SW 1271 (cell line): ENCODE measurements around the gene IFNLR1.

ENCODE experiments used
- DNase-seq, 2 experiments: peaks; one replicate each; lab custom pipeline; 2025; lab: John Stamatoyannopoulos, UW

IFNLR1 gene

DNA sequence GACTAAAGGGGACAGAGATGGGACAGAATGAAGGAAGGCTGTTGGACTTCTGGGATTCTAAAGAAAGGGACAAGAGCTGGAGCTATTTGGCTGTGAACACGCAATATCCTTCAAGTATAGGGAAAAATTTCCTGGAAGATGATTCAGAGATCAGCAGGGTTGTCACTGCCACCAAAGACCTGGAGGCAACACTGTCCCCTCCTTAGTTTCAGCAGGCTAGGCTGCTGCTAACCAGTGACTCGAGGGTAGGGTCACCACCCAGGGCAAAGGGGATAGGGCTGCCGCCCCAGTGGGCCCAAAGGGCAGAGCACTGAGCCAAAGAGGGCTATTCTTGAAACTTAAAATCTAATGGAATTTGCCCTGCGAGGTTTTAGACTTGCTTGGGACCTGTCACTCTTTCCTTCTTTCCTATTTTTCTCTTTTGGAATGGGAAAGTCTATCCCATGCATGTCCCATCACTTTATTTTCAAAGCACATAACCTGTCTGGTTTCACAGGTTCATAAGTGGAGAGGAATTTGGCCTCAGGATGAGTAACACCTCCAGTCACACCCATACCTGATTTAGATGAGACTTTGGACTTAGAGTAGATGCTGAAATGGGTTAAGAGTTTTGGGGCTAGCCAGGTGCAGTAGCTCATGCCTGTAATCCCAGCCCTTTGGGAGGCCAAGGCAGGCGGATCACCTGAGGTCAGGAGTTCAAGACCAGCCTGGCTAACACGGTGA is 11.9 kb downstream of the IFNLR1 start:
- no peak for DNase-seq

DNA sequence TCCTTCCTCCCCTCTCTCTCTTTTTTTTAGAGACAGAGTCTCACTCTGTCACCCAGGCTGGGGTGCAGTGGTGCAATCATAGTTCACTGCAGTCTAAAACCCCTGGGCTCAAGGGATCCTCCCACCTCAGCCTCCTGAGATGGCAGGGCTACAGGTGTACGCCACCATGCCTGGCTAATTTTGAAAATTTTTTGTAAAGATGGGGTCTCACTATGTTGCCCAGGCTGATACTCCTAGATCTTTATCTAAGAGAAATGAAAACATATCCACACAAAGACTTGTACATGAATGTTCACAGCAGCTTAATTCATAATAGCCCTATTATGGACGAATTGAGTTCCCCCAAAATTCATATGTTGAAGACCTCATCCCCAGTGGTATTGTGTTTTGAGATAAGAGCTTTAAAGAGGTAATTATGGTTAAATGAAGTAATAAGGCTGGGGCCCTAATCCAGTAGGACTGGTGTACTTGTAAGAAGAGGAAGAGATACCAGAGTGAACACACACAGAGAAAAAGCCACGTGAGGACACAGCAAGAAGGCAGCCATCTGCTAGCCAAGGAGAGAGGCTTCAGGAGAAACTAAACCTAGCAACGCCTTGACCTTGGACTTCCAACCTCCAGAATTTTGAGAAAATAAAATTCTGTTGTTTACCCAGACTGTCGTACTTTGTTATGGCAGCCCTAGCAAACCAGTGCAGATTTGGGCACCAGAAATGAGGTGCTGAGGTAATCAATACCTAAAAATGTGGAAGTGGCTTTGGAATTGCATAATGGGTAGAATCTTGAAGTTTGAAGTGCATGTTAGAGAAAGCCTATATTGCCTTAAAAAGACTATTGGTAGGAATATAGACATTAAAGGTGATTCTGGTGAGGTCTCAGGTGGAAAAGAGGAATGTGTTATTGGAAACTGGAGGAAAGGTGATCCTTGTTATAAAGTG is 13.2 kb downstream of the IFNLR1 start:
- no peak for DNase-seq

DNA sequence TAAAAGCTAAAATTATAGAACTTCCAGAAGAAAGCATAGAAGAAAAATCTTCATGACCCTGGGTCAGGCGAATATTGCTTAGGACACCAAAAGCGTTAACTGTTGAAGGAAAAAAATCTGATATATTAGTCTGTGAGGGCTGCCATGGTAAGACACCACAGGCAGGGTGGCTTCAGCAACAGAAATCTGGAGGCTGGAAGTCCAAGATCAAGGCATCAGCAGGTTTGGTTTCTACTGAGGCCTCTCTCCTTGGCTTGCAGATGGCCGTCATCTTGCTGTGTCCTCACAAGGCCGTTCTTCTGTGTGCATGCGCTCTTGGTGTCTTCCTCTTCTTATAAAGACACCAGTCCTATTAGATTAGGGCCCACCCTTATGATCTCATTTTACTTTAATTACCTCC is 14.5 kb downstream of the IFNLR1 start:
- DNase-seq, result no peak

DNA sequence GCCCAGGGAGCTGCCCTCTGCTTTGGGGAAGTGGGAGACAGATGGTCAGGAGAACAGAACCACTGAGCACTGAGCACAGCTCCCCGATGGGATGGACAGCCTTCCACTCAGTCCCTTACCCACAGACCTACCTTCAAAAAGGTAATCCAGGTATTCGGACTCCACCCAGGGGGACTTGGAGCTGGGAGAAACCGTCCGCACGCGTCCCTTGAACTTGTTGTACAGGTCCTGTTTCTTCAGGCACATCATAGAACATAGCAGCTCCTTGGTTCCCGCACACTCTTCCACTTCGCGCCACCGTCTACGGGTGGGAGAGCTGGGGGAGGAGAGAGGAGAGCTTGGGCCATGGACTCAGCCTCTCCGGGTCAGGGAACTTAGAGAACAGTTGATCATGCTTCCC is 17.8 kb downstream of the IFNLR1 start:
- no peak for DNase-seq

DNA sequence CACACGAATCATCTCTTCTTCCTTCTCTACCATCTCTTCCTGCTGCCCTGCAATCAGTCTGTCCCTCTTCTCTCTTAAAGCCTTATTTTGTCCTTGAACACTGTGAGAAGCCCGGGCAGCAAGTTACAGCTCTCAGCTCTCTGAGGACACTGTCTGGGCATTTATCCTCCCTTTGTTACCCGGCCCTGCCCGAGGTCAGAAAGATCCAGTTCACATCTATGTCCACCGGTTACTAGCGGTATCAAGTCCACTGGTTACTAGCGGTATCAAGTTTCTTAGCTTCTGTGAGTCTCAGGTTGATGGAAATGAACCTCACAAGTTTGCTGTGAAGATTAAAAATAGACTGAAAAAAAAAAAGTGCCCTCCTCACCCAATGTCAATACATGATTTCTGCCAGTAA is 18.8 kb downstream of the IFNLR1 start:
- no peak for DNase-seq

DNA sequence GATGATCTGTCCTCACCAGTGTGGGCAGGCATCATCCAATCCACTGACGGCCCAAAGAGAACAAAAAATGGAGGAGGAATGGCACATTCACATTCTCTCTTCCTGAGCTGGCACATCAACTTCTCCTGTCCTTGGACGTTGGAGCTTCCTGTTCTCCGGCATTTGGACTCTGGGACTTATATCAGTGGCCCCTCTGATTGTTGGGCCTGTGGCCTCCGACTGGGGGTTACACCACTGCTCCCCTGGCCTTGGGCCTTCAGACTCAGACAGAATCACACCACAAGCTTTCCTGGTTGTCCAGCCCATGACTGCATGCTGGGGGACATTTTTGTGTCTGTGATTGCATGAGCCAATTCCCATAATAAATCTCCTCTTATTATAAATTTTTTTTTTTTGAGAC is 20.1 kb downstream of the IFNLR1 start:
- no peak for DNase-seq

DNA sequence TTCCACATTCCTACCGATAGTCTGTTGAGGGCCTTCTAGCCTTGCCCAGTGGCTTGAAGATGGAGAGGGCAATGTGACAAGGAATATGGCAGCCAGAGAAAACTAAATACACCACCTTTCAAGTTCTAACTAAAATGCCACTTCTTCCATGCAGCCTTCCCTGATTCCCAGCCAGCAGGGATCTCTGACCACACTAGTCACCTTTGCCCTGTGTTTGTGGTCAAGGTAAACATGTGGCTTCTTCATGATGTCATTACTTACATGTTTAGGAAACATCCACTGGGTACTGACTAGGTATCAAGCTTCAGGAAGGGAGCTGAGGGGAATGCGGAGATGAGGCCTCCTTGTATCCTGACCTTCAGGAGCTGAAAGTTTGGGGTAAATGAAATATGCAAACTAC is 21.6 kb downstream of the IFNLR1 start:
- DNase-seq, result no peak

DNA sequence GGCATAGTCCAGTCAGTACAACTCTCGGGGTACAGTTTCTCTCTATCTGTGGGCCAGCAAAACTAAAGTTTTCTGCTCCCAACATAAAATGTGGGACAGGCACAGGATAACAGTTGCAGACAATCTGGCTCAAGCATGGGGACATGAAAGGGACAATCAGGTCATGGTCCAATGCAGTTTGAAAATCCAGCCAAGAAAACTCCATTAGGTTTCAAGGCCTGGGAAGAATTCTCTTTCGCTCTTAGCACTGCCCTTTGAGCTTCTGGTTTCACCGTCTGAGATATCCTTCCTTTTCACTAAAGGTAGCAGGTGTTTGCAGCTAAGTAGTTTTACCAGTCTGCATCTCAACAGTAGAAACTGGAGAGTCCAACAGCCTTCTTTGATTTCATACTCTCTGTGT is 23.1 kb downstream of the IFNLR1 start:
- no peak for DNase-seq

DNA sequence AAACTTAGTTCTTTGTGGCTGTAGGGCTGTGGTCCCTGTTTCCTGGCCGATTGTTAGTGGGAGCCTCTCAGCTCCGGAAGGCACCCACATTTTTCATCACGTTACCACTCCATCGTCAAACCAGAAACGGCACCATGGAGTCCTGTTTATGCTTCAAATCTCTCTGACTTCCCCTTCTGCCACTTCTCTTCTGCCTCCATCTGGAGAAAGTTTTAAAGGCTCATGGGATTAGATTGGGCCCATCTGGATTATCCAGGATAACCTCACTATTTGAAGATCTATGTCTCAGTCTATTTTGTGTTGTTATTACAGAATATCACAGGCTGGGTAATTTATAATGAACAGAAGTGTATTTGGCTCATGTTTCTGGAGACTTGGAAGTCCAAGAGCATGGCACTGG is 24.9 kb downstream of the IFNLR1 start:
- DNase-seq, result no peak

DNA sequence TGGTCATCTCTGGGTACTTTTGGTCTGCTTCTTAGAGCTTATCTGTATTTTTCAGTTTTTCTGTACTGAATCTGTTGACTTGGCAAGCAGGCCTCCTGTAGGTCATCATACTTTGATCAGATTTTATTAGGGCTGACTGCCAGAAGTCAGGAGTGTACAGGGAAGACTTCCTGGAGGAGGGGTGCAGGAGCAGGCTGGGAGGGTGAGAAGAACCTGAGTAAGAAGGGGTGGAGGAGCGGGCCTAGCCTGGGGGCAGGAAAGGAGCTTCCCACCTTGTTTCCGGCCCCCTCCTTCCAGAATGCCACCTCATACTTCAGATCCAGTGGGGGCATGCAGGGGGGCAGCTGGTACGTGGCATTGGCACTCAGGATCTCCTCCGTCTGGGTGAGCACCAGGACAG is 25.8 kb downstream of the IFNLR1 start:
- DNase-seq, result no peak

DNA sequence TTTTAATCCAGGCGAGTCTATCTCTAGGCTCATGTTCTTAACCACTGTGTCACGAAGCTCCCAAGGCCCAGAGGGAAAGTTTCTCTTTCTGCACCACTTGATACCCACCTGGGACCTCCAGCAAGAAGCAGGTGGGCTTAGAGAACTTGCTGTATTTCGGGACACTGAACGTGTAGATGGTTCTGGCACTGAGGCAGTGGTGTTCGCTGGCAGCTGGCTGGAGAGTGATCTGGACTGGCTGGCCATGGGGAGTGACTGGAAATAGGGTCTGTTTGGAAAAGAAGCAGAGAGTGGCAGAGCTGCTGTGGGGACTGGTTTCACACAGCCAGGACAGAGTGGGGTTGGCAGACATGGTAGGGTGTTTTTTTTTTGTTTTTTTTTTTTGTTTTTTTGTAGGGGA is 27.7 kb downstream of the IFNLR1 start:
- DNase-seq, result no peak

DNA sequence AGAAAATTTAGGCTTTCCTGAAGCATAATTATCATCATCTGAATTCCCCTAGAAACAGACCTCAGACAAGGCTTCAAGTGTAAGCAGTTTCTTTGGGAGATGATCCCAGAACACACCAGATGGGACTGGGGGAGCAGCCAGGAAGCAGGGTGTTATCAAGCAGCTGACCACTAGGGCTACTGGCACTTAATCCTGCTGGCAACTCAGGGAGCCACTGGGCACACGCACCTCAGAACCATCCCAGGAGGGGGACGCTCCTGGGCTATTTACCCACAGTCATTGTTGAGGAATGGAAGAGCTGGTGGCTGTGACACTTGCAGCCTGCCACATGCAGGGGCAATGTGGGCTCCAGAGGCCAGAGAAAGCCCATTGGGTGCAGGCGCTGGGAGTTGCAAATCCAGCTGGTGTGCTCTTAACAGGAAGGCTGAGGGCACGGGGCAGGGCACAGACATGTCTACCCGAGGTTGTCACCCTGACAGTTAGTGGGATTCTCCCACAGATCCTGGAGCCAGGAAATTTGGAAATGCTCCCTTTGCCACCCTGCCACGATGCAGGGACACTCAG is 29.1 kb downstream of the IFNLR1 start:
- DNase-seq, result no peak

DNA sequence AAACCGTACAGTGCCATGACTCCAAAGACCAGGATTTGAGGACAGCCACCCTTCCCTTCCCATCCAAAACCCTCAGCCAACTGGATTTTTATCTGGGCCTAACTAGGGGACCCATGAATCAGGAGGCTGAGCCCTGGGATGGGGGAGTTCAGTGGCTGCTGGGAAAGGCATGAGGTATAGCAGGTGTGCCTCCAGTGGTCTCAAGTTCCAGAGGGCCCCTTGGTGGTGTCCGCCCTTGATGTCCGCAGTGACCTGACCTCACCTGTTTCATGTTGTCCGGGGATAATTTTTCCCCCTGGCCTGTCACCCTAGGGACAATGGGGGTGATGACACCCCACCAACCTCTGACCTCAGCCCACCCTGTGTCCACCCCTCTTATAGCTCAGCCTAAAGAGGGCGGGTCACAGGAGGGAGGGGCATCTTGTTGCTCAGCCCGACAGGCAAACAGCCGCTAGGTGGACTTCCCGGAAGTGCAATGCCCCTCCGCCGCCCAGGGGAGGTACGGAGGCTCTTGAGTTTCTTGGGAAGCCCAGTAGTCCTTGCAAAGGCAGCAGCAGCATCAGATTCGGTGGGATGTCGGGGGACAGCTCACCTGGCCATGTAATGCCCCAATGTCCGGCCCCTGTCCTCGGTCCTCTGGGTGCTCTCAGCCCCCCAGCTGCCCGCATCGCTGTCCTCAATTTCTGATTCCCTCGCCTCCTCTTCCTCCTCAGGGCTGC is 30.4 kb downstream of the IFNLR1 start:
- no peak for DNase-seq

DNA sequence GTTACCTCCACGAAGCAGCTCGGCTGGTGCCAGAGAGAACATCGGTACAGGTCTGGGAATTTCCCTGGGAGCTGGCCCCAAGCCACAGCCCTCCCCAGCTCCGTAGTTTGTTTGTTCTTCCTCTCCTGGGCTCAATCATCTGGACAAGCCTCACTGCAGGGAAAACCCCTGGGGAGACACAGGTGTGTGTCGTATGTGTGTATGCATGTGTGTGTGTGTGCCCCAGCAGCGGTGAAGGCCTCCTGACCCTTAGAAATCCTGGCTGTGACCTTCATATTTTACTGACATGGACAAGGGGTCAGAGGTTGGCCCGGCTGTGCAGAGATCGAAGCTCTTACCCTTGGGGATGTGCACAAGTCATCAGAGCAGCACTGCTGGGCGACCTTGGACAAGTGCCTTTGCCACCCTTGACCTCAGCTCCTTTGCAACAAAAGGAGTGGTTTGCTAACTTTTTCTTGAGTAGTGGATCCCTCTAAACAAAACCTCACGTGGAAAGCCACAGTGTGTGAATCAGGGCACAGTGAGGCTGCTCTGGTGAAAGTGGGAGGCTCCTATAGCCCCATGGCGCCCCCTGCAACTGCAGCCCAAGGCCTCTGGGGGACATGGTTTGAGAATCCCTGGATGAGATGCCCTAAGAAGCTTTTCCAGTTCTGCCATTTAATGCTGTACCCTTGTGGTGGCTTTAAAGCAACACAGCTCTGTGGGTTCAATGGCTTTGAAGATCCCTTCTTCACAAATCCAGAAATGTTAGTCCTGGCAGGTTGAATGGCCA is 31.9 kb downstream of the IFNLR1 start:
- no peak for DNase-seq

DNA sequence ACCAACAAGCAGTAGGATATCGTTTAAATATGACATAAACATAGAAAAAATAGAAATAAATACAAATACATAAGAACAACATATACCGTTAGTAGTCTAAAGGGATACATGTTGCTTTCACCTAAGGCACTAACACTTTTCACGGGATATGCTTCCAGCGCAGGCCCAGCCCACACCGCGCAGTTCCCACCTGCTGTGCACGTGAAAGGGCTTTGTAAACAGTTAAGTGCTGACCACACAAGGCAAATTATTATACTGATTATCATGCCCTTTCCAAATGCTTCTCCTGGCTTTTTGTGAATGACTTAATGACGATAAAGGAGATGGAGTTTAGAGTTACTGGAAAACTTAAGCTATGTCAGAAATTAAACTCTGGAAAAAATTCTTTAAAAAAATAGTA is 32.9 kb downstream of the IFNLR1 start:
- DNase-seq, result no peak

DNA sequence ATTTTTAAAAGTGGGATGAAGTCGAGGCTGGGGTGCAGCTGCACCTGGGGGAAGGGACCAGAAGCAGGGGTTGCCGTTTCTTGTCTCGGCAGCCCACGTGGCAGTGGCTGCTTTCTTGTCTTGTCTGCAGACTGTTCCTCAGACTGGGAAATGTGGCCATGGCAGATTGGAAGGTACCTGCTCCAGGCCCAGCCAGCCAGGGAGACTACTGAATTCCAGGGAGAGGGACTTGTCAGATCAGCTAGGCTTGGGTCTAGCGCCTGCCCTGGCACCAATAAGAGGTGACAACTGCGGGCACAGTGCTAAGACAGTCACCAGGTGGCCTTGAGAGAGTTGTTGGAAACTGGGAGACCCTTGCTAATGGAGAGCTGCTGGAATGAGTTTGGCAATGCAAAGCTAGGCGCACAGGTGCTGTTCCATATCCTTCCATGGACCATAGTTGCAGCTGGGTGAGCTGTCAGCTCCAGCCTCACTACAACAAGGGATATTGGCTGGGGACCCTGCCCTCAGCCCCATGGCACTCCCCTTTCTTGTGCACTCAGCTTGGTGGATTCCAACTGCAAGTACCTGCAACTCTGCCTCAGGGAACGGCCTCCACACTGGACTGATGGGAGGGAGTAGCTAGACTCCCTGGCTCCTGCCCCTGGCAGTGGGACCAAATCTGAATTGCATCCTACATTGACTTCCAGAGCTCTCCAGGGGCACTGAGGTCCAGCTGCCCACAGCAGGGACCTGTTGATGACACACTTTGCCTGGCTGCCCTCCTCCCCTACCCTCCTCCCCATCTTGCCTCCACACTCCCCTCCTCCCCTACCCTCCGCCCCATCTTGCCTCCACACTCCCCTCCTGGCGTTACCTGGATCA is 34.2 kb downstream of the IFNLR1 start:
- DNase-seq, result no peak

DNA sequence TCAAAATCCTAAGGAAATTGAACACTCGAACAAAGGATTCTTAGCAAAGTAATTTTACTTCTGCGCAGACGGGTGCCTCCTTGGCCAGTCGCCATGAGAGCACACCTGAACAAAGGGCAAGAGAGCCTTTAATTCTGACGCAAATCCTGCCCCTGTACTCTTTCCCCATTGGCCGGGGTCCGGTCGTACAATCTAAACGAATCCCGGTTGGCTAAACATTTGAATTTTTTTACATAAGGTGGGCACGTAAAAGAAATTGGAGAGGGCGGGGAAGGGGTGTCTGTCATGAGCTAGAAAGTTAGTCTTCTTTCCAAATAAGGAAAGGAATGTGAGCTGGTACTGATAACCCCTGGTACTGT is 35.9 kb downstream of the IFNLR1 start:
- DNase-seq, result no peak

DNA sequence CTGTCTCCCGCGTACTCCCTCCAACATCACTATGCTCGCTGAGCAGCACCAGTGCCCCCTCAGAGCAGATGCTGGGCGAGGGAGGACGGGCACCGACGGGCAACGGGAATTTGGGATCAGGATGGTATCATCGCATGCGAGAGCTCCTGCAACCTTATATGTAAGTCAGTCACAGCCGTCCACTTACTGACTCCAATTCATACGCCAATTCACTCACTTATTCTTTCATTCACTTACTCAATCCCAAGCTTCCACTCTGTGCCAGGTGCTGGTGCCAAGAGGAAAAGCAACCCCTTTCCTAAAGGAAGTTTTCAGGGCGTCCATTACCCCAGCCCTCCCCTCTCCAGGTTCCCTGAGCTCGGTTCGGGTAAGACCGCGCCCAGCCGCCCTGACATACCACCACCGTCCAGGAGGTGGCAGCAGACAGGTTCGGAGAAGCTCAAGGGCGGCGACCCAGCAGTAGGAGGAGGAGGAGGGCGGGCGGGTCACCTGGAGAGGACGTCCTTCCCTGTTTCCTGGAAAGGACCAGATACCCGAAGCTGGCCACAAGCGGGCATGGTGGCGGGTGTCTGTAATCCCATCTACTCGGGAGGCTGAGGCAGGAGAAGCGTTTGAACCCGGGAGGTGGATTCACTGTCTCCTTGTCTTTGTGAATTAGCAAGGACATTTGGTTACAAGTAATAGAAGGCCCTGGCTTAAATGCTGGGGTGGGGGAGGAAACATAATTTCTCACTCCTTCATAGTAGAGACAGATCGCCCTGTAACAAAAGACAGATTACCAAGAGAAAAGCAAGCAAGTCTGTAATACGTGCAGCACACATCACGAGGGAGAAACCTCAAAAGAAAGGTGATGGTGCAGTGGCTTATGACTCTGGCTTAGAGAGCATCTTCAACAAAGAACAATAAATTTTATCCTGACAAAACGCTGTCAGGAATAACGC is 36.6 kb downstream of the IFNLR1 start:
- peak; percentile 17 to 56 for DNase-seq

DNA sequence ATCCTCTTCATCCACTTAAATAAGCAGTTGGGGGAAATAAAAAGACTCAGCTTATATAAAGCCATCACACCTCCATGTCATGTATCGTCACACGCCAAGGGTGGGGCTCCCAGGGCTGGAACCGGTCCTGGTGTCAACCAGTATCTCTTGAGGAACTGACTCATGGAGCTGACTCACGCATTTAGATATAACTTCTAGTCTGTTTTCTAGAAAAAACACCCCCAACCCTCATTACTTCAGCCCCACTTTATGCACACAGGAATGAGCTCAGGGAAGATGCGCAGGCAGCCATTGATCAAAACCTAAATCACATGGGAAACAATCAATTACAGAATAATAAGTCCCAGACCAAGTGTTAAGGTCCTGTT is 37.2 kb downstream of the IFNLR1 start:
- peak in 1 of 2 experiments; percentile 48 for DNase-seq

DNA sequence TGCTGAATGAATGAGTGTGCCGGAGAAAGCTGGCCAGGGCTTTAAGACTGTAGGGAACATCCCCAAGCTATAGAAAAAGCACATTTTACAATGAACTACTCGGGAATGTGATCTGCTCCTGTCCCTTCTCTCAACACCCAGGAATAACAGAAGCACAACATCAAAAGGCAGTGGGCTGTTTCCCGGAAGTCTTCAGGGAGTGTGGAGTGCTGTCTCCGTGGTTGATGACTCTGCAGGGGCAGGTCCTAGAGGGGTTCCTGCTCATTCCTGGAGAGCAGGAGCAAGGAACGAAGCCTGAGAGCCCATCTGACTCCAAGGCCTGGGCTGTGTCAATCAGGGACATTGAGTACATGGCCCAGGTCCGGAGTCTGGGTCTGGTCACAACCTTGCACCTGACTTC is 39.3 kb downstream of the IFNLR1 start:
- no peak for DNase-seq
